AG10803 (cell line): Measurements from ENCODE around the gene CLMN.

Source experiments
- DNase-seq: peaks from one replicate; pipeline ENCODE4 v3.0.0; 2010; ENCODE audit warnings: low read depth
- H3K4me3 ChIP-seq: 2 replicates; pipeline ENCODE4 v1.5.1; 2011; ENCODE audit warnings: mild to moderate bottlenecking, low read length, control low read depth
- TF ChIP-seq, protein P1 (sequence below): conservative IDR thresholded peaks from 2 replicates; pipeline ENCODE4 v1.5.1; 2011; ENCODE audit warnings: mild to moderate bottlenecking, low read length, control low read depth, inconsistent platforms

The CLMN gene

DNA sequence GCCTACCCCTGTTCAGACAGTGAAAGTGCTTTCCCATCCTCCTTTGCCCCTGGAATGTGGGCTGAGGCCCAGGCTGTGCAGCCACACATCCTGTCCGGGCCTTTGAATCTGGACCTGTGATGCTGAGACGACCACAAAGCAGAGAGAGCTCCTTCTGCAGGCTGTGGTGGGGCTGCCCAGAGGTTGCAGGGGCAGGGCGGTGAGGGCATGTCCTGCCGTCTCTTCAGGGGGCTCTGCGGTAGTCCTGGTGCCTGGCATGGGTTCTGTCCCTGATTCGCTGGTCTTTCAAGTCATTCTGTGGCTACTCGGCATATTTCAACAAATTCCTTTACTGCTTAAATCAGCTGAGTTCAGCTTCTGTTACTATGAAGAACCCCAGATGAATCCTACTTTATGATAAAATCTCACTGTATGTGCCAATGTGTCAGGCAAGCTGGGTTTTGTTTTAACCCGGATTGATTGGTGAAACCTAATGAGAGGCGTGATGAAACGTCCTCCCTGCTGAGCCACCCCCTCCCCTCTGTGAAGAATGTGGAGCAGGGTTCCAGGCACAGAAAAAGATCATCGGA is 99.0 kb downstream of the CLMN start:
- peak; percentile 59 for DNase-seq
- TF ChIP-seq, protein P1, sequence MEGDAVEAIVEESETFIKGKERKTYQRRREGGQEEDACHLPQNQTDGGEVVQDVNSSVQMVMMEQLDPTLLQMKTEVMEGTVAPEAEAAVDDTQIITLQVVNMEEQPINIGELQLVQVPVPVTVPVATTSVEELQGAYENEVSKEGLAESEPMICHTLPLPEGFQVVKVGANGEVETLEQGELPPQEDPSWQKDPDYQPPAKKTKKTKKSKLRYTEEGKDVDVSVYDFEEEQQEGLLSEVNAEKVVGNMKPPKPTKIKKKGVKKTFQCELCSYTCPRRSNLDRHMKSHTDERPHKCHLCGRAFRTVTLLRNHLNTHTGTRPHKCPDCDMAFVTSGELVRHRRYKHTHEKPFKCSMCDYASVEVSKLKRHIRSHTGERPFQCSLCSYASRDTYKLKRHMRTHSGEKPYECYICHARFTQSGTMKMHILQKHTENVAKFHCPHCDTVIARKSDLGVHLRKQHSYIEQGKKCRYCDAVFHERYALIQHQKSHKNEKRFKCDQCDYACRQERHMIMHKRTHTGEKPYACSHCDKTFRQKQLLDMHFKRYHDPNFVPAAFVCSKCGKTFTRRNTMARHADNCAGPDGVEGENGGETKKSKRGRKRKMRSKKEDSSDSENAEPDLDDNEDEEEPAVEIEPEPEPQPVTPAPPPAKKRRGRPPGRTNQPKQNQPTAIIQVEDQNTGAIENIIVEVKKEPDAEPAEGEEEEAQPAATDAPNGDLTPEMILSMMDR: no peak

DNA sequence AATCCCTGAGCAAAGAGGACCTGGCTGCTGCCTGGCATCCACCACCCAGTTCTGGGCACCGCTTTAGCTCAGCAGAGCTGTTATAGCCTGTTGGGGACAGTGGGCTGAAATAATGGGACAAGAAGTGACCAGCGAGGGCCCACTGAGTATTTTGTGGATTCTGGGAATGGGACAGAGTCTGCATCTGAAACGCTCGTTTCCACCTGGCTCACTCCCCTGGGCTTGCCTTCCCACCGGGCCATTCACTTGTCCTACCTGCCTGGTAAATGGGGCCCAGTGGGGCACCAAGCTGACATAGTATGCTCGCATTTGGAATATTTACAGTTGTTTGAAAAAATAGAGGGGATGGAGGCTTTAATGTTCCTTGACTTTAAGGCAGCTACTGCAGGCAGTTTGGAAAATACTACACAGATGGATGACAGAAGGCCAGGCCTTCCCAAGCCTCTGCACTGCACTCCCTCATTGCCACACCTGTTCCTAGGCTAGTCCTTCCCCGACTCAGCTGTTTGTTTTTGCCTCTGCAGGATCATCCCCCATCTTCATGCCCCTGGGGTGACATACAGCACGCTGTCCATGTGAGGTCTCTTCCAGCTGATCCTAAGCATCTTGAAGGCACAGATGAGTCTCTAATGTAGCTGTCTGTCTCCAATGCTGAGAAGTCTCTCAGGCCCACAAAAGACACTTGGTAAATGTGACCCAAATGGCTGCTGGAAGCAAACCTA is 101.1 kb downstream of the CLMN start:
- no peak for DNase-seq

More for the DNA sequence above, 99.0 kb downstream of the CLMN start:
- H3K4me3 ChIP-seq: no peak overlapping the region

DNA sequence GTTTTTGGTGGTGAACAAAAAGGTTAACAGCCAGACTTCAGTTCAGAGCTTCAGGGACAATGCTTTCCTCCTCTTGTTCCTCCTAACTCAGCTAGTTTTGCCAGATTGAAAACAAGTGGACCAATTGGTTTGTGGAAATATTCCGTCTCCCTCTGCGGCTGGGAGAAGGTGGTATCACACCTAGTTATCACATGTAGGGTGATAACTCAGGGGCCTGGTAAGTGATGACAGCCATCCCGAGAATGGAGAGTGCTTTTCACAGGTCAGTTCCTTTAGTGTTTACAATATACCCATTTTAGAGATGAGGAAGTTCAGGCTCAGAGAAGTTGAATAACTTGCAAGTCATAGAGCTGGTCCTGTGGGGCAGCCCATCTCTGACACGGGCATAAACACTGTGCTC is 101.7 kb downstream of the CLMN start:
- no peak for DNase-seq
- TF ChIP-seq, protein P1: no peak

More for the DNA sequence above, 101.1 kb downstream of the CLMN start:
- TF ChIP-seq, protein P1: no peak
- H3K4me3 ChIP-seq: no peak overlapping the region

DNA sequence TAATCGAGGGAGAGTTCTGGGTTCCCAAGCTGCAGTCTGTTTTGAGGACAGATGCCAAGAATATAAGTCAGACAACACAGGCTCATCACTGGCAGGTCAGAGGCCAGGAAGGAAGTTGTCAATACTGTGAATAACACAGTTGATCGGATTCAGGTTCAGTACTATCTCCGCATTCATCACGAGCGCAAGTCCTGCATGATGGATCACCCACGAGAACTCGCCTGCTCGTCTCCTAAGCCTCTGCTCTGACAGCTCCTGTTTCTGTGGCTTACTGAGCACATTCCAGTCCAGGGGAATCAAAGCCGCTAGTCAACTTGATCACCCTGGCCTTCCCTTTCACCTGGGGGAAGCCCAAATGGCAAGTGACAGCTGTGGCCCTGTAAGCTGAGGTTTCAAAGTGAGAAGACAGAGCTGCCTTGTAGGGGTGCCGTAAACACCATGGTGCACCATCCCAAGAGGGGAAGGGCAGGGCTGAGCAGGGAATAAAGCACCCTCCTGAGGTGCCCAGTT is 102.3 kb downstream of the CLMN start:
- no peak for DNase-seq
- H3K4me3 ChIP-seq: no peak overlapping the region
- TF ChIP-seq, protein P1: no peak

More for the DNA sequence above, 101.7 kb downstream of the CLMN start:
- H3K4me3 ChIP-seq: no peak overlapping the region

DNA sequence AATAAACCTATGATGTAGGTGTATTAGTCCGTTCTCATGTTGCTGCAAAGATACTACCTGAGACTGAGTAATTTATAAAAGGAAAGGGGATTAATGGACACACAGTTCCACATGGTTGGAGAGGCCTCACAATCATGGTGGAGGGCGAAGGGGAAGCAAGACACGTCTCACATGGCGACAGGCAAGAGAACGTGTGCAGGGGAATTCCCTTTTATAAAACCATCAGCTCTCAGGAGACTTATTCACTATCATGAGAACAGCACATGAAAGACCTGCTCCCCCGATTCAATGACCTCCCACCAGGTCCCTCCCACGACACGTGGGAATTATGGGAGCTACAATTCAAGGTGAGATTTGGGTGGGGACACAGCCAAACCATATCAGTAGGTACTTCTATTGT is 103.7 kb downstream of the CLMN start:
- no peak overlapping the region for H3K4me3 ChIP-seq
- TF ChIP-seq, protein P1: no peak
- DNase-seq: no peak

DNA sequence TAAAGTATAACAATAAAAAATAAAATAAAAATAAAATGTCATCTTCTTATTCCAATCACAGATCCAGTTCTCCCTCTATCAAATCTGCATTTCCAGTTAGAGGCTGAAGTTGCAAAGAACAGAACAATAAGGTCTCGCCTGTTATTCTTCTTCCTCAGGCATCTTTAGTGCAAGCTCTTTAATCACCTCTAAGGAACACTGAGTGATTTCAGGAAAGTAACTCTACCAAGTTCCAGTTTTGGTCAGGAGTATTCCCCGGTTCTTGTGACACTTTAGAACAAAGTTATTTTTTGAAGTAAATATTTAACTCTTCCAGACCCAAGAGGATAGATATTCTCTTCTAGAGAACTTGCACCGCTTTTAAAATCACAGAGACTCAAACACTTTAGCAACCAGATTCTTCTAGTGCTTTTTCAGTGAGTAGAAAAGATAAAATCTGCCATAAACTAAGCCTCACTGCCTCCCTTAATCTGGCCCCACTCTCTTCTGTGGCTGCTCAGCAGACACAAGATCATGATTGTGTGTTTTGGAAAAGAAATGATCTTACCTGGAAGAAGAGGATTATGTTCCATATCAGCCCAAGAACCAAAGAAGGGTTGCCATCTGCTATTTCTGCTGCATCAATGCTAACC is 104.5 kb downstream of the CLMN start:
- DNase-seq: no peak

More for the DNA sequence above, 104.5 kb downstream of the CLMN start:
- H3K4me3 ChIP-seq: no peak overlapping the region
- TF ChIP-seq, protein P1: no peak
